Jurkat, Clone E6-1 (cell line): Measurements from ENCODE around the gene ALOX15.

Experiments
- DNase-seq: peaks from one replicate; pipeline ENCODE4 v3.0.0-alpha.2; 2011; ENCODE audit warnings: low read depth, low spot score
- H3K4me3 ChIP-seq: 2 replicates; pipeline ENCODE4 v1.5.1; 2011; ENCODE audit warnings: mild to moderate bottlenecking, low read length, control low read depth, moderate library complexity

The ALOX15 gene

GRCh38 chr17:4584917-4585637, 56.4 kb downstream of the ALOX15 start:
- H3K4me3 ChIP-seq, result no peak overlapping the region
- DNase-seq, result no peak

- peak within 1 kb of the TSS; percentile 31 for H3K4me3 ChIP-seq
These were observed 57.2 kb downstream of the ALOX15 start, which contains the start of gene SMTNL2 for GRCh38 chr17:4584101-4584916. TSS of gene SMTNL2 (plus strand) at chr17:4584529. CDS start at chr17:4584606, 77 bp downstream.

GRCh38 chr17:4583782-4584100, 57.7 kb downstream of the ALOX15 start:
- peak overlapping the region; percentile 31 for H3K4me3 ChIP-seq

More at GRCh38 chr17:4584101-4584916, 57.2 kb downstream of the ALOX15 start, which contains the start of gene SMTNL2:
- DNase-seq, result no peak

GRCh38 chr17:4583206-4583605, 58.3 kb downstream of the ALOX15 start:
- H3K4me3 ChIP-seq, result no peak overlapping the region
- DNase-seq, result no peak

More at GRCh38 chr17:4583782-4584100, 57.7 kb downstream of the ALOX15 start:
- peak; percentile 16 for DNase-seq

- DNase-seq, result no peak
- no peak overlapping the region for H3K4me3 ChIP-seq
These were observed 58.8 kb downstream of the ALOX15 start for GRCh38 chr17:4582691-4583090.

- H3K4me3 ChIP-seq, result no peak overlapping the region
- no peak for DNase-seq
These were observed 59.4 kb downstream of the ALOX15 start for GRCh38 chr17:4582101-4582501.
